AG09319 (cell line): Measurements from ENCODE around the gene OXER1.

Source experiments
- DNase-seq: peaks from one replicate; pipeline ENCODE4 v3.0.0-alpha.2; 2010; ENCODE audit warnings: low read depth; ENCODE audit errors: extremely low read depth
- TF ChIP-seq, protein P1 (sequence below): IDR thresholded peaks from 2 replicates; pipeline ENCODE4 v1.5.1; 2011; ENCODE audit warnings: low read depth, mild to moderate bottlenecking, inconsistent platforms, low read length, moderate library complexity

Gene OXER1, protein sequence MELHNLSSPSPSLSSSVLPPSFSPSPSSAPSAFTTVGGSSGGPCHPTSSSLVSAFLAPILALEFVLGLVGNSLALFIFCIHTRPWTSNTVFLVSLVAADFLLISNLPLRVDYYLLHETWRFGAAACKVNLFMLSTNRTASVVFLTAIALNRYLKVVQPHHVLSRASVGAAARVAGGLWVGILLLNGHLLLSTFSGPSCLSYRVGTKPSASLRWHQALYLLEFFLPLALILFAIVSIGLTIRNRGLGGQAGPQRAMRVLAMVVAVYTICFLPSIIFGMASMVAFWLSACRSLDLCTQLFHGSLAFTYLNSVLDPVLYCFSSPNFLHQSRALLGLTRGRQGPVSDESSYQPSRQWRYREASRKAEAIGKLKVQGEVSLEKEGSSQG

GRCh38 chr2:42764096-42764495 lies at the start of gene OXER1:
Gene OXER1 (minus strand): TSS chr2:42764135. CDS start chr2:42764062, 73 bp downstream.
- TF ChIP-seq, protein P1, sequence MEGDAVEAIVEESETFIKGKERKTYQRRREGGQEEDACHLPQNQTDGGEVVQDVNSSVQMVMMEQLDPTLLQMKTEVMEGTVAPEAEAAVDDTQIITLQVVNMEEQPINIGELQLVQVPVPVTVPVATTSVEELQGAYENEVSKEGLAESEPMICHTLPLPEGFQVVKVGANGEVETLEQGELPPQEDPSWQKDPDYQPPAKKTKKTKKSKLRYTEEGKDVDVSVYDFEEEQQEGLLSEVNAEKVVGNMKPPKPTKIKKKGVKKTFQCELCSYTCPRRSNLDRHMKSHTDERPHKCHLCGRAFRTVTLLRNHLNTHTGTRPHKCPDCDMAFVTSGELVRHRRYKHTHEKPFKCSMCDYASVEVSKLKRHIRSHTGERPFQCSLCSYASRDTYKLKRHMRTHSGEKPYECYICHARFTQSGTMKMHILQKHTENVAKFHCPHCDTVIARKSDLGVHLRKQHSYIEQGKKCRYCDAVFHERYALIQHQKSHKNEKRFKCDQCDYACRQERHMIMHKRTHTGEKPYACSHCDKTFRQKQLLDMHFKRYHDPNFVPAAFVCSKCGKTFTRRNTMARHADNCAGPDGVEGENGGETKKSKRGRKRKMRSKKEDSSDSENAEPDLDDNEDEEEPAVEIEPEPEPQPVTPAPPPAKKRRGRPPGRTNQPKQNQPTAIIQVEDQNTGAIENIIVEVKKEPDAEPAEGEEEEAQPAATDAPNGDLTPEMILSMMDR: no peak
- DNase-seq: no peak

DNA sequence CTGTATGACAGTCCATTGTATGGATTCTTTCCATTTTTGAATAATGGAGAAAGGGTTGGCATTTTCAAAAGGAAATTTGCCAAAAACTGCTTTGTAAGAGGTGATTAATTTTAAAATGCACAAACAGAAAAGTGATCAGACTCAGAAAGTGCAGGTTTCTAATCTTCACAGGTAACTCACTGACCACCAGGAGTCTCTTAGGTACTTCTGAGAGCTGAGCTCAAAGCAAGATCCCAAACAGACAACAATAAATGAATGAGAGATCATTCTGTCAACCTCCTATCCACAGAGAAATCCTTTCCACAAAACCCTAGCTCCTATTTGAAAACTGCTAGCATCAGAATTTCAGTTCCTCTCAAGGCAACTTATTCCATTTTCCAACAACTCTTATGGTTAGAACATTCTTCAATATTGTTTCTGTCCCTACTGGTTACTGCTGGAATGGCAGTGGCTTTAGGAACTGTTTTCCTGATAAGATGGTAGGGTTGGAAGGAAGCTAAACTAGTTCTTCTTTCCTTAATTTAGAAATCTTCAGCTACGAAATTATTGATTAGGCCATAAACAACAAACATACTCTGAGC lies 49.1 kb upstream of the OXER1 start:
- TF ChIP-seq, protein P1: peak; percentile 32
- DNase-seq: no peak

- TF ChIP-seq, protein P1: no peak
- DNase-seq: peak; percentile 18
Observed at GRCh38 chr2:42810971-42811811, 47.3 kb upstream of the OXER1 start.

- DNase-seq: peak; percentile 92
- TF ChIP-seq, protein P1: no peak
Observed at GRCh38 chr2:42810121-42810970, 46.4 kb upstream of the OXER1 start.

DNA sequence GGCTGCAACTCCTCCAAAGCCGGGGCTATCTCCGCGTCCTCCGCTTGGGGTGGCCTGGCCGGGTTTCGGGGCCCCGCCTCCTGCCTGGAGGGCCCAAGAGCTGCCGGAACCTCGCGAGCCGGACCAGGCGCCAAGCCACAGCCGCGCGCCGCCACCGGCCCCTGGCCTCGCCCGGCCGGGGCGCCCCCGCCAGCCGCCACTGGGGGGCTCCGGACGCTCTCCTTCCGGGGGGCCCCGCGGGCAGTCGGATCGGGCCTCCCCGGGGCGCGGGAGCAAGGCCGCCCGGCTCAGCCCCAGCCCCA lies 45.8 kb upstream of the OXER1 start:
- TF ChIP-seq, protein P1: peak; percentile 15

DNA sequence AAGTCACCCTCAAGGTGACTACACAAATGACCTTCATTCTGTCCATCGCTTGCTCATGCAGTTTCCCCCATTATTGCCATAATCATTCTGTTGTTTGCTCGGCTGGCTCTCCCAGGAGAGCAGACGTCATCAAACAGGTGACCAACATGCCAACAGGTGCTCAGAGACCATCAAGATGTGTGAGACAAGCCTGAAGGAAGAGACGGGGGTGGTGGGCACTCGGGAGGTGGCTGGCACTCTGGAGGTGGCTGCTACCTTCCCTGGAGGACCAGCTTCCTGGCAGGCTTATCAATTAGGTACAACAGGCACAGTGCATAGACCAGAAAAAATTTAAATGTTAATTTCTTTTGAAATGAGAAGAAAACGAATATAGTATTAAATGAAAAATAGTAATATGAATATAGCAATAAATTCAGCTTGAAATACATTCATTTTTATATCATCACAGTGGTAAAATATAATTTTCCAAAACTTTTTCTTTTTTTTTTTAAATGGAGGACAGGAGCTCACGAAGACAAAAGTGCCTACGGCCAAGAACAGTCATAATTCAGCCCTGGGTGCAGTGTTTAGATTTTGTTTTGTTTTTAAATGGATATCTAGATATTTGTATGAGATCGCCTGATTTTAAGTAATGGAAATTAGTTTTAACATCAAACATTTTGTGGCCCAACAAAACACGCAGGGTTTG lies 45.3 kb upstream of the OXER1 start:
- no peak for DNase-seq
- TF ChIP-seq, protein P1: no peak

More for the DNA sequence above, 45.8 kb upstream of the OXER1 start:
- DNase-seq: peak; percentile 57
